GM12878 (cell line): Measurements from ENCODE around the gene KRTAP3-3. TPM values are rescaled to one million over a fixed set of nuclear protein-coding genes. Genes with fewer than 3 reads are reported as not detected.

Experiments
- ATAC-seq: fragments of 200-7000 bp; cut with Tn5 transposase; 3 replicates; pipeline ENCODE4 v1.9.1; 2020; ENCODE audit warnings: mild to moderate bottlenecking, moderate library complexity
- Bru-seq: library from RNA; stranded (reverse); fragments of 400-500 nt; gene quantifications from one replicate; lab custom pipeline; 2021; lab: Mats Ljungman, UMichigan
- BruChase-seq, 2 experiments: library from RNA; stranded (reverse); fragments of 400-500 nt; gene quantifications; one replicate each; lab custom pipeline; 2021; lab: Mats Ljungman, UMichigan
- BruUV-seq: library from RNA; stranded (reverse); fragments of 400-500 nt; replicated peaks from 2 replicates; lab custom pipeline; 2021; lab: Mats Ljungman, UMichigan
- CTCF ChIA-PET: fragments of 300-600 bp; sonication (Branson Sonifier 250); formaldehyde crosslinking; extraction: SDS; loops from one replicate; lab custom pipeline; 2021; ENCODE audit warnings: inconsistent platforms; lab: Yijun Ruan, JAX
- POLR2A ChIA-PET: fragments of 350-600 bp; formaldehyde crosslinking; extraction: SDS; loops from one replicate; lab custom pipeline; 2021; ENCODE audit warnings: inconsistent platforms; lab: Charles Lee
- RAD21 ChIA-PET: fragments of 300-600 bp; sonication (Branson Sonifier 250); formaldehyde crosslinking; loops from one replicate; lab custom pipeline; 2023; ENCODE audit warnings: antibody characterized with exemption; ENCODE audit not compliant: unreplicated experiment; lab: Charles Lee
- SMC1A ChIA-PET: fragments of 300-600 bp; sonication (Branson Sonifier 250); formaldehyde crosslinking; loops from one replicate; lab custom pipeline; 2023; ENCODE audit not compliant: unreplicated experiment, uncharacterized antibody; lab: Charles Lee
- DNase-seq: peaks from one replicate; pipeline ENCODE4 v3.0.0-alpha.2; 2011; ENCODE audit warnings: low read depth, low spot score
- FAIRE-seq: peaks from 3 replicates; lab custom pipeline; 2011; peaks lifted over from hg19 to GRCh38; lab: Jason Lieb, UNC
- H2AFZ ChIP-seq: 2 replicates; pipeline ENCODE4 v1.6.0; 2011; ENCODE audit warnings: low read depth, low read length, control low read depth; ENCODE audit not compliant: control insufficient read depth
- H3K27ac ChIP-seq: 2 replicates; pipeline ENCODE4 v1.5.1; 2011; ENCODE audit warnings: control low read depth; ENCODE audit not compliant: control insufficient read depth, insufficient read depth
- H3K27me3 ChIP-seq, 2 experiments: replicated peaks in 1 of 2; 2 replicates each; pipeline versions ENCODE4 v1.6.0 to v1.6.1; 2011; ENCODE audit warnings: low read length in 1 of 2; ENCODE audit not compliant: control insufficient read depth in 2 of 2, insufficient read depth in 2 of 2
- H3K36me3 ChIP-seq, 2 experiments: 2 replicates each; pipeline ENCODE4 v1.5.1; 2011; ENCODE audit warnings: low read length in 1 of 2; ENCODE audit not compliant: control insufficient read depth in 2 of 2, insufficient read depth in 2 of 2
- H3K4me1 ChIP-seq: 2 replicates; pipeline ENCODE4 v1.6.1; 2011; ENCODE audit warnings: mild to moderate bottlenecking, low read length, moderate library complexity, mixed read lengths; ENCODE audit not compliant: control insufficient read depth, insufficient read depth
- H3K4me2 ChIP-seq: 2 replicates; pipeline ENCODE4 v1.6.0; 2011; ENCODE audit warnings: control low read depth; ENCODE audit not compliant: control insufficient read depth, insufficient read depth
- H3K4me3 ChIP-seq: fragments of 200-600 bp; sonication (generic); 2 replicates; pipeline ENCODE4 v1.5.1; 2016
- H3K79me2 ChIP-seq: 2 replicates; pipeline ENCODE4 v1.6.0; 2011; ENCODE audit warnings: low read length; ENCODE audit not compliant: control insufficient read depth, insufficient read depth
- H3K9ac ChIP-seq: 2 replicates; pipeline ENCODE4 v1.8.0; 2011; ENCODE audit warnings: low read length, control low read depth, mixed read lengths; ENCODE audit not compliant: control insufficient read depth, insufficient read depth
- H3K9me3 ChIP-seq: replicated peaks from 3 replicates; pipeline ENCODE4 v1.5.1; 2011; ENCODE audit warnings: mild to moderate bottlenecking, low read length; ENCODE audit not compliant: control insufficient read depth, insufficient read depth
- H4K20me1 ChIP-seq: 2 replicates; pipeline ENCODE4 v1.6.0; 2011; ENCODE audit not compliant: control insufficient read depth, insufficient read depth
- BACH1 ChIP-seq: fragments of 450-650 bp; IDR thresholded peaks from 2 replicates; pipeline ENCODE4 v1.6.1; 2017; ENCODE audit warnings: mild to moderate bottlenecking, borderline replicate concordance
- KAT2A ChIP-seq: conservative IDR thresholded peaks from 2 replicates; pipeline ENCODE4 v1.6.1; 2011; ENCODE audit warnings: low read depth, low read length; ENCODE audit not compliant: control insufficient read depth
- NFYB ChIP-seq: IDR thresholded peaks from 2 replicates; pipeline ENCODE4 v1.6.1; 2011; ENCODE audit warnings: low read depth, mild to moderate bottlenecking, low read length, improper control_type of control experiment, moderate library complexity; ENCODE audit not compliant: insufficient read depth
- NR2C2 ChIP-seq: IDR thresholded peaks from 2 replicates; pipeline ENCODE4 v1.6.1; 2011; ENCODE audit warnings: borderline replicate concordance, low read depth; ENCODE audit not compliant: control insufficient read depth, insufficient read length
- RB1 ChIP-seq: fragments of 450-650 bp; formaldehyde crosslinking; IDR thresholded peaks from 2 replicates; pipeline ENCODE4 v1.6.1; 2017; ENCODE audit warnings: mild to moderate bottlenecking, borderline replicate concordance
- SPI1 ChIP-seq: IDR thresholded peaks from 2 replicates; pipeline ENCODE4 v1.6.1; 2011; ENCODE audit warnings: low read depth, mild to moderate bottlenecking, low read length, moderate library complexity, borderline replicate concordance; ENCODE audit not compliant: insufficient read depth
- TBL1XR1 ChIP-seq: IDR thresholded peaks from 2 replicates; pipeline ENCODE4 v1.6.1; 2012; ENCODE audit warnings: low read depth, low read length, improper control_type of control experiment
- ZNF384 ChIP-seq: IDR thresholded peaks from 2 replicates; pipeline ENCODE4 v1.6.1; 2012; ENCODE audit warnings: low read depth, mild to moderate bottlenecking, low read length, improper control_type of control experiment, borderline replicate concordance
- WGBS: methylation state at CpG from one replicate; pipeline ENCODE4 v1.1.6; 2016; ENCODE audit warnings: low lambda C conversion rate; ENCODE audit not compliant: insufficient replicate concordance, insufficient coverage; ENCODE audit errors: missing lambda C conversion rate; 5-methylcytosine and 5-hydroxymethylcytosine counted together
- in situ Hi-C: fragments of 300-500 bp; cut with MboI; formaldehyde crosslinking; loops from 9 replicates; pipeline ENCODE4 v1.14.3; 2018; ENCODE audit warnings: mixed read lengths
- intact Hi-C: fragments of 100-400 bp; cut with micrococcal nuclease; formaldehyde crosslinking; loops from one replicate; pipeline ENCODE4 v1.14.2; 2022; ENCODE audit not compliant: unreplicated experiment
- long read RNA-seq, 2 experiments: library from polyadenylated mRNA; unstranded; transcript quantifications; one replicate each; pipeline ENCODE4 v2.0.0, GENCODE V29; 2019 to 2020
- polyA minus RNA-seq, 3 experiments: library from RNA; depleted of rRNA, polyadenylated mRNA; stranded (reverse); fragments of >200 nt; gene quantifications; 2 replicates each; pipeline ENCODE4 v1.2.3, GENCODE V29; 2011
- polyA plus RNA-seq, 11 experiments: library from polyadenylated mRNA; depleted of rRNA in 4 of 11; unstranded in 6 of 11; stranded (reverse) in 5 of 11; fragments of >200 nt; fragmentation: Nextera tagmentation in 4 of 11; fragmentation: Illumina TruSeq in 1 of 11; extraction: Ambion mirVana in 4 of 11; extraction: Trizol in 1 of 11; gene quantifications; 1 replicate in 1 of 11; 2 replicates in 10 of 11; pipeline versions ENCODE4 v1.2.1 to v1.2.3, GENCODE V29; 2011 to 2016; ENCODE audit warnings: inconsistent platforms in 2 of 11, missing spikeins in 2 of 11, low read depth in 1 of 11
- total RNA-seq, 4 experiments: library from RNA; depleted of rRNA in 3 of 4; stranded (reverse); fragments of >200 nt in 3 of 4; fragmentation: Illumina TruSeq in 1 of 4; extraction: Trizol in 1 of 4; gene quantifications; 2 replicates each; pipeline versions ENCODE4 v1.2.1 to v1.2.3, GENCODE V29; 2013 to 2021
- TF ChIP-seq, protein P1 (sequence below): fragments of 450-650 bp; IDR thresholded peaks from 2 replicates; pipeline ENCODE4 v1.6.1; 2017; ENCODE audit warnings: mild to moderate bottlenecking
- TF ChIP-seq, protein P2 (sequence below): IDR thresholded peaks from 2 replicates; pipeline ENCODE4 v1.6.1; 2012; ENCODE audit warnings: low read depth, low read length, improper control_type of control experiment
- TF ChIP-seq, protein P3 (sequence below): fragments of 150-350 bp; IDR thresholded peaks from 2 replicates; pipeline ENCODE4 v1.6.1; 2016; ENCODE audit warnings: low read depth, low read length

The KRTAP3-3 gene
- total RNA-seq (2013; cell fraction: nucleolus; rRNA removed), result not detected in 2 replicates
- total RNA-seq (2014; rRNA removed) (not detected in 2 replicates), total RNA-seq (2014; rRNA removed; fragmentation: Illumina TruSeq; extraction: Trizol) (not detected in 2 replicates), total RNA-seq (2021) (not detected in 2 replicates), polyA plus RNA-seq (2011; rRNA removed) (not detected in 2 replicates), polyA plus RNA-seq (2014; fragmentation: Illumina TruSeq; extraction: Trizol) (not detected in 2 replicates), polyA plus RNA-seq (2014; fragmentation: Nextera tagmentation; extraction: Ambion mirVana) (not detected), polyA plus RNA-seq (2014; rRNA removed) (not detected in 2 replicates), polyA plus RNA-seq (2016; fragmentation: Nextera tagmentation; extraction: Ambion mirVana) (not detected), polyA minus RNA-seq (2011; rRNA and poly(A)+ RNA removed) (not detected in 2 replicates), Bru-seq, nascent RNA (not detected), BruChase-seq, experiment 1, labeled RNA remaining after a 6-hour chase (not detected), BruChase-seq, experiment 2, labeled RNA remaining after a 2-hour chase (not detected)
- not detected for polyA plus RNA-seq (2011; ENCODE audit: low read depth)
- not detected in 2 replicates for polyA plus RNA-seq (2011; cell fraction: cytosol; rRNA removed)
- polyA plus RNA-seq (2011; cell fraction: nucleus; rRNA removed), result not detected in 2 replicates
- not detected in 2 replicates for polyA plus RNA-seq (2012)
- polyA minus RNA-seq (2011; cell fraction: cytosol; rRNA and poly(A)+ RNA removed), result not detected in 2 replicates
- polyA minus RNA-seq (2011; cell fraction: nucleus; rRNA and poly(A)+ RNA removed), result not detected in 2 replicates
- long read RNA-seq, experiment 1, result 0 reads
- long read RNA-seq, experiment 2, result 0 reads

DNA sequence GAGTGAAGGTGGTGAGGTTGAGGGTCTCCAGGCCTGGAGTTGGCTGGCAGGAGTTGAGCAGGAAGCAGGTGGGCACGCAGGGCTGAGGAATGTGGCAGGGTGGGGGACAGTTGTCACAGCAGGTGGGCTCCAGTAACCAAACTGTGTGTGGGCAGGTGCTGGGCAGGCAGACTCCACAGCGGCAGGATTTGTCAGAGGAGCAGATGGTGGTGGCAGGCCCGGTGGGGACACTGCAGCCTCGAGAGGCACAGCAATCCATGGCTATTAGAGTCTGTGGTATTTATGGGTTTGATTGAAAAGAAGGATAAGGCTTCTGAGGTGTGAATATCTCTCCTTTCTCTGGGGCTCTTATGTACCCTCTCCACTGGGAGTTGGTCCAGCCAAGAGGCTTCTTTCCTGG, at the start of gene KRTAP3-3:
Gene KRTAP3-3 (minus strand): TSS at position 326 of the 400 bp plus-strand sequence. CDS start 67 bp downstream, at position 259.
- intact Hi-C loops, result no loop called here
- H3K9ac ChIP-seq, result no peak within 1 kb of the TSS
- ATAC-seq (no peak), FAIRE-seq (no peak), DNase-seq (no peak)
- in situ Hi-C loops, result no loop called here
- no peaks in the 10 kb centered on the region for H3K4me1 ChIP-seq
- no peak for TF ChIP-seq KAT2A
- TF ChIP-seq, protein P1, sequence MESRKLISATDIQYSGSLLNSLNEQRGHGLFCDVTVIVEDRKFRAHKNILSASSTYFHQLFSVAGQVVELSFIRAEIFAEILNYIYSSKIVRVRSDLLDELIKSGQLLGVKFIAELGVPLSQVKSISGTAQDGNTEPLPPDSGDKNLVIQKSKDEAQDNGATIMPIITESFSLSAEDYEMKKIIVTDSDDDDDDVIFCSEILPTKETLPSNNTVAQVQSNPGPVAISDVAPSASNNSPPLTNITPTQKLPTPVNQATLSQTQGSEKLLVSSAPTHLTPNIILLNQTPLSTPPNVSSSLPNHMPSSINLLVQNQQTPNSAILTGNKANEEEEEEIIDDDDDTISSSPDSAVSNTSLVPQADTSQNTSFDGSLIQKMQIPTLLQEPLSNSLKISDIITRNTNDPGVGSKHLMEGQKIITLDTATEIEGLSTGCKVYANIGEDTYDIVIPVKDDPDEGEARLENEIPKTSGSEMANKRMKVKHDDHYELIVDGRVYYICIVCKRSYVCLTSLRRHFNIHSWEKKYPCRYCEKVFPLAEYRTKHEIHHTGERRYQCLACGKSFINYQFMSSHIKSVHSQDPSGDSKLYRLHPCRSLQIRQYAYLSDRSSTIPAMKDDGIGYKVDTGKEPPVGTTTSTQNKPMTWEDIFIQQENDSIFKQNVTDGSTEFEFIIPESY, result no peak
- TF ChIP-seq, protein P2, sequence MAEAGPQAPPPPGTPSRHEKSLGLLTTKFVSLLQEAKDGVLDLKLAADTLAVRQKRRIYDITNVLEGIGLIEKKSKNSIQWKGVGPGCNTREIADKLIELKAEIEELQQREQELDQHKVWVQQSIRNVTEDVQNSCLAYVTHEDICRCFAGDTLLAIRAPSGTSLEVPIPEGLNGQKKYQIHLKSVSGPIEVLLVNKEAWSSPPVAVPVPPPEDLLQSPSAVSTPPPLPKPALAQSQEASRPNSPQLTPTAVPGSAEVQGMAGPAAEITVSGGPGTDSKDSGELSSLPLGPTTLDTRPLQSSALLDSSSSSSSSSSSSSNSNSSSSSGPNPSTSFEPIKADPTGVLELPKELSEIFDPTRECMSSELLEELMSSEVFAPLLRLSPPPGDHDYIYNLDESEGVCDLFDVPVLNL, result no peak
- no peak for TF ChIP-seq NR2C2
- TF ChIP-seq ZNF384, result no peak
- no peak for TF ChIP-seq BACH1
- TF ChIP-seq RB1, result no peak
- no peak for TF ChIP-seq SPI1
- TF ChIP-seq, protein P3, sequence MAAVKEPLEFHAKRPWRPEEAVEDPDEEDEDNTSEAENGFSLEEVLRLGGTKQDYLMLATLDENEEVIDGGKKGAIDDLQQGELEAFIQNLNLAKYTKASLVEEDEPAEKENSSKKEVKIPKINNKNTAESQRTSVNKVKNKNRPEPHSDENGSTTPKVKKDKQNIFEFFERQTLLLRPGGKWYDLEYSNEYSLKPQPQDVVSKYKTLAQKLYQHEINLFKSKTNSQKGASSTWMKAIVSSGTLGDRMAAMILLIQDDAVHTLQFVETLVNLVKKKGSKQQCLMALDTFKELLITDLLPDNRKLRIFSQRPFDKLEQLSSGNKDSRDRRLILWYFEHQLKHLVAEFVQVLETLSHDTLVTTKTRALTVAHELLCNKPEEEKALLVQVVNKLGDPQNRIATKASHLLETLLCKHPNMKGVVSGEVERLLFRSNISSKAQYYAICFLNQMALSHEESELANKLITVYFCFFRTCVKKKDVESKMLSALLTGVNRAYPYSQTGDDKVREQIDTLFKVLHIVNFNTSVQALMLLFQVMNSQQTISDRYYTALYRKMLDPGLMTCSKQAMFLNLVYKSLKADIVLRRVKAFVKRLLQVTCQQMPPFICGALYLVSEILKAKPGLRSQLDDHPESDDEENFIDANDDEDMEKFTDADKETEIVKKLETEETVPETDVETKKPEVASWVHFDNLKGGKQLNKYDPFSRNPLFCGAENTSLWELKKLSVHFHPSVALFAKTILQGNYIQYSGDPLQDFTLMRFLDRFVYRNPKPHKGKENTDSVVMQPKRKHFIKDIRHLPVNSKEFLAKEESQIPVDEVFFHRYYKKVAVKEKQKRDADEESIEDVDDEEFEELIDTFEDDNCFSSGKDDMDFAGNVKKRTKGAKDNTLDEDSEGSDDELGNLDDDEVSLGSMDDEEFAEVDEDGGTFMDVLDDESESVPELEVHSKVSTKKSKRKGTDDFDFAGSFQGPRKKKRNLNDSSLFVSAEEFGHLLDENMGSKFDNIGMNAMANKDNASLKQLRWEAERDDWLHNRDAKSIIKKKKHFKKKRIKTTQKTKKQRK, result no peak
- no peak for TF ChIP-seq TBL1XR1
- no peak for TF ChIP-seq NFYB
- no peaks in the 10 kb centered on the region for H4K20me1 ChIP-seq
- no peaks in the 10 kb centered on the region for H3K79me2 ChIP-seq
- H2AFZ ChIP-seq, result no peak within 1 kb of the TSS
- H3K27me3 ChIP-seq, result peaks cover 0 to 8% of the 10 kb centered on the region in 2 experiments; a peak in 1 of 4 replicates
- BruUV-seq, result no TSS peak
- no peaks in the 10 kb centered on the region for H3K36me3 ChIP-seq
- ChIA-PET POLR2A (no interaction called here), SMC1A (no interaction called here), RAD21 (no interaction called here), CTCF (no interaction called here)
- H3K9me3 ChIP-seq, result no peaks in the 10 kb centered on the region
- no peak within 1 kb of the TSS for H3K27ac ChIP-seq
- 37% methylated on average over 3 of the region's 4 CpGs for WGBS
- no peak within 1 kb of the TSS for H3K4me3 ChIP-seq
- H3K4me2 ChIP-seq, result no peak within 1 kb of the TSS
